ENCODE results near the gene PFDN4.

PFDN4 gene

DNA sequence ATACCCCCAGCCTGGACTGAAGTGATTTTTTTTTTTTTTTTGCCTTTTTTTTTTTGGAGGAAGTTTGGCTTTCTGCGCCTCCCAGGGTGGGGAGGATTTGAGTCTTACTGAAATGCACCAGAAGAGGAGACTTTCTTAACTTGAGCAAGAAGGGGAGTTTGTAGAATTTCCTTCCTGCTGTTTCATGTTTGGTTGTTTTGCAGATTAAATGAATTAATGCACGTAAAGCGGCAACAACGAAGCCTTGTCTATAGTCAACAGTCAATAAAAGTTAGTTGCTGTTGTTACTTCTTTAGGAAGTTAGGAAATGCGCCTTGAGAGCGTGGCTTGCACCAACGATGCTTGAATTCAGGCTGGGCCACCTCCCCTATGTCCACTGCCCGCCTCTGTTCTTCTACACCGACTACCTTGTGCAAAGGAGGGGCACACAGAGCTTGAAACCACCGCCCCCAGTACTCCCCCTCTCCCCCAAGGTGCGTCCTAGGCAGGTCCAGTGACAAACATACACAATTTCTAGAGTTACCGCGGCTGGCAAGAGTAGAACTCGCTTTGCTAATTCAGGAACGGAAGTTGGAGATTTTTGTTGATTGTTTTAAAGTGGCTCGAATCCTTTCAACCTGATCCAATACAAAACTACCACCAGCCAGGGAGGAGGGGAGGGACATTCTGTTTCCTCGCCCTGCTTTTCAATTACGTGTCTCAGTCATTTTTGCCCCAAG, 33.3 kb upstream of the PFDN4 start:
- DNase-seq = no peak

DNA sequence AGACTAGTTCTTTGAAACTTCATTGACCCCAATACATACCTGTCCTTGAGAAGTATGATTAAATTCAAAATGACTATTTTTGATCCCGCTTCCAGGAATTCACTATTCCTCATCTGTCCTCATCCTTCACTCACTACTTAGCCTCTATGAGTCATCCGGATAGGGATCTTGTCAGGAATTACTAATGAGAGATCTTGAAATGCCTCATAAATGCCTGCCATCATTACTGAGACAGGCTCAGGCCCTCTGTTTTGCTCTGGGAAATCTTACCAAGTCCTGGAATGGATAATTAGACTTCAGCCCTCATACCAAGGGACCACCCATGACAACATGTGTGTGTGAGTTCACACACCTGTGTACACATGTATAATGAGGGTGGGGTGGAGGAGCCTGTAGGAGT, 31.3 kb upstream of the PFDN4 start:
- DNase-seq = no peak

DNA sequence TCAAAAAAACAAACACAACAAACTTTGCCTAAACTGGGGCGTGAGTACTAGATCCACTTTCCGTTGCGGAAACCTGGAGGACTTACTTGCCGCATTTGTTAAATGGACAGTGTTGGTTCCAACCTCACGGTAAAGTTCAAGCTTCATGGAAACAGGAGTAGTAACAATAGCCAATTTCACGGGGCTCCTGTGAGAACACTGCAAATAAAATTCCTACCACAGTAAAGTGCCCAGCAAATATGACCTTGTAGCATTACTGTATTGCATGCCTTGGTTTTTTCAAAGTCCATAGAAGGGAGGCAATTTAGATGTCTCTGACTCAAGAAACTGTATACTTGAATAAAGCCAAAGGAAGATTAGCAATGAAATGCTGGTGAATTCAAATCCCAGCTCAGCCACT, 30.5 kb upstream of the PFDN4 start:
- no peak for DNase-seq

DNA sequence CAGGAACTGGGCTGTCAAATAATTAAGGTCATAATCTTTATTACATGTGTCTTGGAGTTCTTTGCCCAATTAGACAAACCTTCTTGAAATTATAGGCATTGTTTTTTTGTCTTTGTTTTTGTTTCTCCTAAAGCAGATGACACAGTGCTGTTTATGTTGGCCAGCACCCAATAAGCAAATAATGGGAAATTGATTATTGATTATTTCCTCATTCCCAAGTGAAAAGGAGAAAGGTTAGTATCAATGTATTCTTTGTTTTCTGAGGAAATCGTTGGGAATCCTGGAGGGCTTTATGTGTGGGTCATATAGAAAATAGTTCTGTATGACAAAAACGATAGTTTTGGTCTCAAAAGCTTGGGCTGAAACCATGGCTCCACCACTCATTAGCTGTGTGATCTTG, 29.6 kb upstream of the PFDN4 start:
- no peak for DNase-seq

DNA sequence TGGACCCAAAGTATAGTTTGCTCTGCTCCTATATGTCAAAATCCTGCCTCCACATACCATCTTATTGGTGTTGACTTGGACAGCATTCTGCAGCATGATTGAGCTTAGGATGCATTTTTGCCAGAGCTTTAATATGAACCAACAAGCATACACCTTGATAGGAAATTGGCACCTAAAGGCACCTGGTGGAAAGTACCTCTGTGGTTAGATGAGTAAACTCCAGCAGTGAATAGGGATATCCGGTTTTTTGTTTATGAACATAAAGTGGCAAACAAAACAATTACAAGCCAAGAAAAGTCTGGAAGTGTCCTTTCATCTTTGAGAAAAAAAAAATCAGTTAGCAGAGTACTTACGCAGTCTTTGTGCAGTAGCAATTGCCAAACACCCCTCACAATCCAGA, 27.9 kb upstream of the PFDN4 start:
- no peak for DNase-seq

DNA sequence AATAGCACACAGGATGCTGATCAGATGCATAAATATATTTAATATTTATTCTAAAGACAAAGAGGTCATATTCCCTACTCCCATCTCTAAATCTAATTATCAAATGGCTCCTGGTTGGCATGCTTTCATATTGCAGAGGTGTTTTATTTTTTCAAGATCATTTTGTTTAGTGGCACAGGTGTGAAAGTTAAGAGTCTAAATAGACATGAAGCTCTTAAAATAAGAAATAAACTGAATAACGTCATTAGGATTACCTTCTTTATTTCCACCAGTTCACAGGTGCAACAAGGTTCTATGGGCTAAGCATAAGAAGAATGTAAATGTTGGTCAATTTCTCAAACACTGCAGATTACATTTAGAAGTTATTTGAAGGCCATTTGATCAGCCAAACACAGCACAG, 27.0 kb upstream of the PFDN4 start:
- DNase-seq = no peak

DNA sequence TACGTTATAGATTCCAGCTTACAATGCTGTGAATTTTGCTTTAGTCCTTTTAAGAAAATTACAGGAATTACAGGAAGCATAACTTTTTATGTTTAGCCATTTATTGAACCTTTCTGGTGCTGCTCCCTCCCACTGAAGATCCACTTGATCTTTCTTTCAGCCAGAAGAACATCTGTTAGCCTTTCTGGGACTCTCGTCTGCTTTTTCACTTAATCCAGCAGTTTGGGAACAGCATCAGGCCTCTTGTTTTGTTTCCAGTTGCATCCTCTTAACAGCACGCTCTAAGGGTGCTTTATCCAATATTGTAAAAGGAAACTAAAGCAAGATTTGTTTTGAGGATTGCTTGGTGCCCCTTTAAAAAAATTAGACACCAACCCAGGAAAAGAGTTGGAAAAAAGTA, 23.8 kb upstream of the PFDN4 start:
- peak; percentile 38 for DNase-seq

DNA sequence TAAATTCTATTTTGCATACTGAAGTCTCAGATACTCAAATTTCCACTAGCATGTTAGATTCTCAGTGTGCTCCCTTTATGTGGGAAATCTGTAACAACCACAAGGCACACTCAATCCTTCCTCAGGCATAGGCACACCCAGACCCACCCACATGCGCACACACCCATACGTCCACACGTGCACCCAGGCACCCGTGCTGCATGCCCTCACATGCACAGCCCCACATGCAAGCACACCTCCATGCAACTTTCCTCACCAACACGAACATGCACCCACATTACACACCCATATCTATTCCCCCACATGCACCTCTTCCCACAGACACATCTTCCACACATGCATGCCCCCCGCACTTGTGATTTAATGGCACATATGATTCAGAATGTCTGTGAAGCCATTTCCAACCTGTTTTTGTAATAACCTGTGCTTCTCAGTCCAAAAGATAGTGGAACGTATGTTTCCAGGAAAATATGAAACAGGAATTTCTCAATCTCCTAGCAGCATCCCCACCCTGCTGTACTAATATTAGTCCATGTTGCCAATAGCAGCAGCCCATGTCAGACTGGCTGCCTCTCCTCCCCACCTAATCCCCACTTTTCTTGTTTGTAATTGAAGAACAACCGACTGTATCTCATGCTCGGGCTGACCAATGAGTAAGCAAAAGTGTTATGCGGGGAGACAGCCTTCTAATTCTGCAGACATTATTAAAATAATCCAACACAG, 22.8 kb upstream of the PFDN4 start:
- DNase-seq = no peak

DNA sequence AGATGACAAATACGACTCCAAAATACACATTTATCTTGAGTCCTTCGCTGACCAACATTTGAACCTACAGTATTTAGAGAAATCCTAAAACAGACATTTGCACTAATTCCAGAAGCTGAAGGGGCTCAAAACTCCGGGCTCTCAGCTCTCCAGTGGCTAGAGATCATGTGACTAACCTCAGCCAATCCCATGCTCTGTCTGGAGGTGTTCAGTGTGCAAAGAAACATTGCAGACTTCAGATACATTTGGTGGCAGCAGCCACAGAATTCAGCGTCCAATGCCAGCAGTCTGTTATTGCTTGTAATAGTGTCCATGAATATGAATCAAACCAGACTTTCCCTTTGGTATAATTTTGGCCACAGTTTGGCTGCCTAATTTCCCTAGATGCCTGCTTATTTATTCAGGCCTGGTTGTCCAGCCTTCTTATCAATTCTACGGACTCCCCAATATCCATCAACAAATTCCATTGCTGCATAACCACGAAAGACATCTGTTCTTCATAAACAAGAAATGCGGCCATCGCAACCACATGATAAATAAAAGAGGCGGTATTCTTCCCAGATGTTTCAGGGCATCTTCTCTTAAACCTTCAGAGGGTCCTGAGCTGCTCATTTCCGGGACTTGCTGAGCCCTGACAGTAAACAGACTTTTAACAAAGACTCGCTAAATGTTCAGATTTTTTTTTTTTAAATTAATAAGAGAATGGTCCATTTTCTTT, 19.6 kb upstream of the PFDN4 start:
- DNase-seq = no peak

DNA sequence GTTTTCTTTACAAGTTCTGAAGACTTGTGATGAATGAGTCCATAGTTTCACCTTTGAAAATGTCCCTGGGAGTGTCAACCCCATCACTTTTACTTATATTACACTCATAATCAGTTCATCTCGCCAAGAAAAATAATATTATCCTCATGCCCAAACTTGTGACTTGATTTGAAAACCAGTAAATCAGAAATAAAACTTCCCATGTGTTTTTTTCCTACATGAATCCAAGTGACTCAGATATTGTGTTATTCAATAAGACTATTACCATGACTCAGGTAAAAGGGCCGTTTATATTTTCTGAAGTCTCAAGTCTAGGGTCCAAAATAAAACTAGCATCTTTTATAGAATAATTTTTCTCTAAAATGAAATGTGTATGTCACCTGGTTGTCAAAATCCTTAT, 18.3 kb upstream of the PFDN4 start:
- DNase-seq = no peak

DNA sequence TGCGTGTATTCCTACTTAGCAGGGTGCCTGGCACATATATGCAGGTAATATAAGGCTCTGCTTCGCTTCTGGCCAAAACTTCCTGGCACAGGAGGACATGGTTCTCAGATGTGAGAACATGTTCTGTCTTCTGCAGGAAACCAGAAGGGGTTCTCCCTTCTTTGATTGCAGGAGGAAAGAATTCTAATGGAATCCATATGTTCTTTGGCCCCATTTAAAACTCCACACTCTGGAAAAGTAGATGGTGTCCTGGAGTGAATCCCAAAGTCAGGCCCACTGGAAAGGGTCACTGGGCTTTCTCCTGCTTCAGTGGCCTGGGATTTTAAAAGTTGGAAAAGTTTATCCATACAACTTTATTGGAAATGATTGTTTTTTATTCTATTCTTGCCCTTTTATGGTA, 17.7 kb upstream of the PFDN4 start:
- DNase-seq = no peak

DNA sequence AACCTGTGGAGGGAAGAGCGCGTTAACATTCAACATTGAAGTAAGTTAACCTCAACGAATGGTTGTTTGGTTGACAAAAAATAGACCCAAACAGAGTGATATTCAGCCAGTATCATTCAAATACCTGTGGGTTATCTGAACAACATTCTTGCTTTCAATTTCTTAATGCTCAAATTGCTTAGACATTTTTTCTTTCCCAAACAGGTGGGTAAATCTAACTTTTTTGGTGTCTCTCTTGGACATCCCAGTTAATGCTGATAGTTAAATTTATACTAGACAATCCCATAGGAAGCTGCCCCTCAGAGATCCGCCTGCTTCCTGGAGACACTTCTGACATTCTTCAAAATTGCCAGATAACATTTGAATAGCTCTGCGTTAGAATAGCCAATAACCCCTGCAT, 14.1 kb upstream of the PFDN4 start:
- DNase-seq = no peak

DNA sequence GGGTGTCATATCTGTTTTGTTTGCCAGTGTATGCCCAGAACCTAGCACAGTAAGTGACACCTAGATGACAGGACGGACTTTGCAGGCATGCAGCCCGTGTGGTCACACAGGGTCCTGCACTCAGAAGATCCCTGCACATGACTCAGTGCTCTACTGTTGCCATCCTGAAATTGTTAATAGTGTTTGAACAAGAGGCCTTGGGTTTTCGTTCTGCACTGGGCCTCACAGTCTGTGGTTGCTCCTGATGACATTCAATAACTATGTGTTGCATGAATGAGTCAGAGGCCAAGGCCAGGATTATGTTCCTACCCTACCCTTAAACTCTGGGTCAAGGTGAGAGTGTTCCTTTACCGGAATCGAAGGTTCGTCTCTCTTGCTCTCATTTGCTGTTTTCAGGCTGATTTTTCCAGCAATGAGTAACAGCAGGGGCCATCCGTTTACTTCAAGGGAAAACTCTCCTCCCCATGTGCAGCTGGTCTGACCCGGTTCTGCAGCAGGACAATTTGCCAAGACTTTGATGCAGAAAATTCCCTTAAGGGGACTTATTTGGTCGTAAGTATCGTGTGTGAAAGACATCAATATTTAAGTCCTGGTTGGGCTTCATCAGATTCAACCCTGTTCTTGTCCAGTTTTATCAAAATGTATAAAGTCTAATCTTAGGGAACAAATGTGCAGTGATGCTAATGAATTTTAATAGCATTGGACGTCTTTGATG, 13.0 kb upstream of the PFDN4 start:
- DNase-seq = no peak

DNA sequence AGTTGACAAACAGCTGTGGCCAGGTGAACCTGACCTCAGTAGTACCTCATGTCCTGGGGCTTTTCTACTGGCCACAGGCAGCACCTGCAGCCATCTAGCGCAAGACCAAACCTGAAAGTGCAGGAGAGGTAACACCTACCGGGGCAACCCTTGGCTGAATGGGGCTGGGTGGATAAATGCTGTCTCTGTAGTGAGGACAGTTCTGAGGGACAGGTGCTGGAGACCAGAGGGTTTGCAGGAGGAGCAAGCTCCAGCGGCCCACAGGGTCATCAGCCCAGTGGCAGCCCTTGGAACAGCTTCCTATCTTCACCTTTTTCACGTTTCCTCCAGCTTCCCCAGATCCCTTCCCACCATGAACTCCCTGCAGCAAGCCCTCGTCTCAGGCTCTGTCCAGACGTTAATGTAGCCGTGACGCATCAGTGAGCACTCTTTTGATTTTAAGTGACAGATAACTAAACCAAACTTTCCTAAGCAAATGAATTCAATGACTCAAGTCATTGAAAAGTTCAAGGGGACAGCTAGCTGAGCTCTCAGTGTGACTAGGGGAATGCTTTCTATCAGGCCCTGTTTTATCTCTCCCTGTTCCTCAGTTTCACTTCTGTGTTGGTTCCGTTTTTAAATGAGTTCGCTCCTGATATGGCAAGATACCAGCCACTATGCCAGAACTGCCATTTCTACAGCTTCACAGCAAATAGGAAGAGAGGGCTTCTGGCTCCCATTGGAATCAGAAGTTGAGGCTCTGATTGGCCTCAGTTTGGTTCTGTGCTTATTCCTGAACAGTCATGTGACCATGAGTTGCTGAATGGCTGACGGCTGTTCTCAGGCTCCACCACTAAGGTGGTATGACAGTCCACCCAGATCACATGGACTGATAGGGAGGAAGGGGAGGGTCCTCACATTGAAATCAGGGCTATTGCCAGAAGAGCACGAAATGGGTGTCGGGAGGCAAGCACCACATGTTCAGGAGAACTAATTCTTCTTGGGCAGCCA, 12.1 kb upstream of the PFDN4 start:
- DNase-seq = no peak

DNA sequence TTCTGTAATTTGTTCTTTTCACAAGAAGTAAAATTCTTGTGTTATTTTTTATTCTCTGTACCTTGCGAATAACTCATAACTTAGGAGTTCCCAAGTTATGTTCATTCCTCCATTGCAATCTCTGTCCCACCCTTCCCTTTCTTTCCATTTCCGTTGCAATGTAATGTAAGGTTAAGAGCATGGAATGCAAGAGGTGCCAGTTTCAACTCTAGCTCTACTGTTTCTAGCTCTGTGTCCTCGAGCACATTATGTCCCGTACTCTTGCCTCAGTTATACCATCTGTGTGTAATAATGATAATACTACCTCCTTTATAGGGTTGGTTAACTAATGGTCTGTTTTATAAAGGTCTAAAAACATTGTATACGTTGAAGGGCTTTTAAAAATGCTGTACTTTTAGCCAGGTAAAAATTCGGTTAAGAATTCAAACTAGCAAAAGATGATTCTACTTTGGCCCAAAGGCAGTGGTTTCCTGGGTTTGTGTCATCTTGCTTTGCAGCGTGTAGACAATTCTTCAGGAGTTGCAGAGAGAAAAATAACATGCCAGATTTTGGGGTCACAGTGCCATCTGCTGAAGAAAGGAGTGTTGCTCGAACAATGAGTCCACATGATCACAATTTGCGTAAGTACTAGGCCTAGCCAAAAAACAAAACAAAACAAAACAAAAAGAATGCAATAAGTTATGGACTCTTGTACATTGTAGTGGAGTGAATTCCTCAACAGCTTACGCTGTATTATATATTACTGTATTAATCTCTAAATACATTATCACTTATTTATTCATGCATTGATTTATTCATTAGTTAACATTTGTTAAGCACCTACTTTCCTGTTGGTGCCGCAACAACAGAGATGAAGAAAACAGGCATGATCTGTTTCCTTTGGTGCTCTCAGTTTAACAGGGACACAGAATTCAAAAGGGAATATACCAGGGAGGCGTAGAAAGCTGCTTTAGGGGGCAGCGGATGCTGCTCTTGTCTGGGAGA, 10.0 kb upstream of the PFDN4 start:
- peak; percentile 8 for DNase-seq

DNA sequence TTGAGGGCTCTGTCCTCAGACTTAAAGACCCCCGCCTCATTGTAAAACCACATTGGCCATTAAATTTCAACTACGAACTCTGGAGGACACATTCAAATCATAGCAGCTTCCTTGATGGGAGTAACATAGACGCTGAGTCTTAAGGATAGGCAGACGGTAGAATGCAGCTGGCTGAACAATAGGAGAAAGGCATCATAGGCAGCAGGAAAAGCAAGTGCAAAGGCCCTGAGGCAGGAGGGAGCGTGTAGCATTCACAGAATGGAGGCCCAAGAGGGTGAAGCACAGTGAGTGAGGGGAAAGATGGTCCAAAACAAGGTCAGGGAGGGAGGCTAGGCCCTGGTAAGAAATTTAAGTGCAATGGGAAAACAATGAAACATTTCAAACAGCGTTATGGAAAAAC, 8.6 kb upstream of the PFDN4 start:
- DNase-seq = no peak

DNA sequence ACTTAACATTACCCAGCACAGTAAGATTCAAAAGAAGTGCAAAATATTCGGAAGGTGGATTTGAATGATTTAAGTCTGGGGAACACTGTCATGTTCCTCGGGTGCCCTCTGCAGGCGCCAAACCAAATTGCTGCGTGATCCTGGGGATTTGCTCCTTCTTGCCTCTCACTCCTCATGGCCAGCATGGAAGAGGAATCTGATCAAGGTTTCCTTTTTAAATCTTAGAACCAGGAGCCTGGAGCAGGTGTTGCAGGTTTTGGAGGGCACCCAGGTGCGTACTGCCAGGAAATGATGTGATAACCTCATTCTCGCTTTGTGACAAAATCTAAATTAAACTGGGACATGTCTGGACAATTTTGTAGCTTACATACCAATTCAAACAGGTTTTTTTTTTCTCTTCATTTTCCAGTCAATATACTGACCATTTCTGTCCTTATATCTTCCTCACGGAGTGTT, 8.1 kb upstream of the PFDN4 start:
- DNase-seq = peak; percentile 1

DNA sequence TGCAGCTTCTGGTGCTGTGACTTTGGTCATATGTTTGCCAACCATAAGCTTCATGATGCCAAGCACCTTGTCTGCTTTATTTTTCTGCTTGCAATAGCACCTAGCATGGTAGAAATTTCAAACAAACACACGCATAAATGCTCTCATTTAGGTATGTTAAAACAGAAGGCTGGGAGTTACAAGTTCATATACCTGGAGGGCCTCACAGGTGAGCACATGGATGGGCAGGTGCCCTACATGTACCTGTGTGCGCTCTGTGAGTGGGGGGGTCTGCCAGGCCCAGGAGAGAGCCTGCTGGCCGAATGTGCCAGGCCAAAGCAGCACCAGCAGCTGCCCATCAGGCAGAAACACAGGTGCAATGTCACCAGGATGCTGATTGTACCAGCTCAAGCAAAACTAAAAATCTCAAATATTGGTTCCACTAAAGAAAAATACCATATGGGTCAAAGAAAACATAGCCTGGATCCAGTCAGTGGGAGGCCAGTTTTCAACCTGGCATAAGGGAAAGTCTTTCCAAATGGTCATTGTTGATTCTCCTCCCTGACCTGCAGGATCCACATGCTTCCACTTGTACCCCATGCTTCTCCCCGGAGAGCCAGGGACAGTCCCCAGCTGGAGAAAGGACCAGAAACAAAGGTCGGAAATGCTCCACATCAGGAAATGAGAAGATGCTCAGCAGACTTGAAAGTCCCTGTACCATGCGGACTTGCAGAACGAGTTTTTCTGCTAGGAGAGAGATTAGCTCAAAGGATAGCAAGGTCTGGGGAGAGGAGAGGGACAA, 7.2 kb upstream of the PFDN4 start:
- no peak for DNase-seq

DNA sequence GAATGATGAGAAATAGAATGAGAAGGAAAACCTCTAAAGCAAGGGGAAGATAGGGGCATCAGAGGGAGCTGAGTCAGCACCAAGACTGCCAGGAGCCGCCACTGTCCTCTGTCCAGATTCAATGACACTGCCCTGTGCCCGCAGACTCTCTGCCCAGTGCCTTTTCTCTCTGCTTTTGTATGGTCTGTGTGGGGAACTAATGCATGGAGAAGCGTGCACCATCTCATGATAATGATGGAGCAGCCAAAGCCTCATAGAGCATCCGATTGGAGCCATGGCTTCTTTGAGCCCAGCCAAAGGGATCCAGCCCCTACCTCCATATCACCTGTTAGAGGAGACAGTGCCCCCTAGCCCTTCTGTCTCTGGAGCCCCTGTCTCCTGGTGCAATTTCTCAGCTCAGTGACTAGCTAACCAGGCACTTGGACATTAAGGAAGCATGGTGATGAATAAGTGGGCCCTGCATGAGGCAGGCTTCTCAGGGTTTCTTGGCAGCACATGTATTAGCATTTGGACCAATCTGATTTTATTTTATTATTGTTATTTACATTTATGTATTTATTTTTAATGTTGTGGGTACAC, 6.5 kb upstream of the PFDN4 start:
- no peak for DNase-seq

DNA sequence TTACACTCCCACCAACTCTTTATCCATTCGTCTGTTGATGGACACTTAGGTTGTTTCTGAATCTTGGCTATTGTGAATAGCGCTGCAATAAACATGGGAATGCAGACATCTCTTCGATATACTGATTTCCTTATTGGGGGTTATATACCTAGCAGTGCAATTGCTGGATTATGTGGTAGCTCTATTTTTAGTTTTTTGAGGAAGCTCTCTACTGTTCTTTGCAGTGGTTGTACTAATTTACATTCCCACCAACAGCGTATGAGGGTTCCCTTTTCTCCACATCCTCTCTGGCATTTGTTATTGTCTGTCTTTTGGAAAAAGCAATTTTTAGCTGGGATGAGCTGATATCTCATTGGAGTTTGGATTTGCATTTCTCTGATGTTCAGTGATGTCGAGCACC, 4.6 kb upstream of the PFDN4 start:
- no peak for DNase-seq

Data from NCI-H524 treated with DMSO at 0.1 percent for 48 hours (cell line).